ENCODE results near the gene SLC8A1.

GRCh38 chr2:40165509-40165844 lies 286.4 kb downstream of the SLC8A1 start:
- TF ChIP-seq CTCF (IDR thresholded peaks at IDR 0.05; ENCODE audit: low read depth, low read length): no peak
- TF ChIP-seq POLR2A (IDR thresholded peaks at IDR 0.05; ENCODE audit: extremely low read depth, insufficient read length): no peak
- TF ChIP-seq MAX (IDR thresholded peaks at IDR 0.05; ENCODE audit: low read depth, low read length): no peak
